HEK293 (cell line): ENCODE measurements around the gene QSER1.
A peak's percentile ranks its signal among the peaks of the same experiment; 100 is the strongest.

Source experiments
- CTCF ChIA-PET: fragments of 350-600 bp; formaldehyde crosslinking; extraction: SDS; loops from one replicate; lab custom pipeline; 2021; ENCODE audit warnings: antibody characterized with exemption; lab: Yijun Ruan, JAX
- POLR2A ChIA-PET: fragments of 300-600 bp; formaldehyde crosslinking; extraction: SDS; loops from one replicate; lab custom pipeline; 2020; ENCODE audit warnings: antibody characterized with exemption, inconsistent platforms; lab: Yijun Ruan, JAX
- H3K27ac ChIP-seq: fragments of 200-500 bp; sonication (Bioruptor generic); 2 replicates; pipeline ENCODE4 v1.5.1; 2014; ENCODE audit warnings: low read depth, low read length, control low read depth, inconsistent platforms; ENCODE audit errors: extremely low read depth
- H3K36me3 ChIP-seq, 2 experiments: fragments of 200-500 bp in 1 of 2; sonication (Bioruptor generic) in 1 of 2; 1 replicate in 1 of 2; 2 replicates in 1 of 2; pipeline ENCODE4 v1.5.1; 2014 to 2017; ENCODE audit warnings: inconsistent platforms in 2 of 2, low read length in 2 of 2; ENCODE audit not compliant: control insufficient read depth in 2 of 2, insufficient read depth in 1 of 2
- H3K4me1 ChIP-seq: fragments of 200-500 bp; sonication (Bioruptor generic); 2 replicates; pipeline ENCODE4 v1.5.1; 2014; ENCODE audit warnings: mild to moderate bottlenecking, low read length, inconsistent platforms; ENCODE audit not compliant: control insufficient read depth, insufficient read depth
- H3K4me3 ChIP-seq: 2 replicates; pipeline ENCODE4 v1.5.1; 2011; ENCODE audit warnings: low read depth, mild to moderate bottlenecking, control low read depth, low read length, moderate library complexity
- H3K9me3 ChIP-seq: fragments of 200-500 bp; sonication (Bioruptor generic); 2 replicates; pipeline ENCODE4 v1.5.1; 2014; ENCODE audit warnings: low read depth, low read length, inconsistent platforms; ENCODE audit not compliant: control insufficient read depth, insufficient read depth
- KLF1 ChIP-seq: fragments of 450-650 bp; formaldehyde crosslinking; IDR thresholded peaks from 2 replicates; pipeline ENCODE4 v1.5.1; 2016; ENCODE audit warnings: missing biosample characterization, missing genetic modification characterization
- PBX3 ChIP-seq: sonication (generic); formaldehyde crosslinking; IDR thresholded peaks from 2 replicates; pipeline ENCODE4 v1.8.1; 2022; ENCODE audit warnings: mild to moderate bottlenecking, moderate library complexity, missing genetic modification reagents
- PRDM1 ChIP-seq: fragments of 450-650 bp; formaldehyde crosslinking; IDR thresholded peaks from 2 replicates; pipeline ENCODE4; 2016; ENCODE audit warnings: missing biosample characterization, missing genetic modification characterization
- PRDM10 ChIP-seq: fragments of 450-650 bp; formaldehyde crosslinking; IDR thresholded peaks from 2 replicates; pipeline ENCODE4 v1.5.1; 2016; ENCODE audit warnings: missing biosample characterization, missing genetic modification characterization
- REPIN1 ChIP-seq: fragments of 450-650 bp; formaldehyde crosslinking; IDR thresholded peaks from 2 replicates; pipeline ENCODE4 v1.5.1; 2017; ENCODE audit warnings: missing biosample characterization, missing genetic modification characterization, low read depth
- ZBTB48 ChIP-seq: fragments of 450-650 bp; formaldehyde crosslinking; IDR thresholded peaks from 2 replicates; pipeline ENCODE4 v1.5.1; 2016; ENCODE audit warnings: missing biosample characterization, missing genetic modification characterization
- ZNF2 ChIP-seq: fragments of 450-650 bp; formaldehyde crosslinking; IDR thresholded peaks from 2 replicates; pipeline ENCODE4 v1.5.1; 2016; ENCODE audit warnings: missing biosample characterization, missing genetic modification characterization
- ZNF366 ChIP-seq: fragments of 450-650 bp; formaldehyde crosslinking; conservative IDR thresholded peaks from 2 replicates; pipeline ENCODE4 v1.5.1; 2016; ENCODE audit warnings: missing biosample characterization, missing genetic modification characterization
- ZNF521 ChIP-seq: fragments of 450-650 bp; formaldehyde crosslinking; IDR thresholded peaks from 2 replicates; pipeline ENCODE4 v1.5.1; 2017; ENCODE audit warnings: missing biosample characterization, mild to moderate bottlenecking, missing genetic modification characterization
- ZNF596 ChIP-seq: fragments of 450-650 bp; IDR thresholded peaks from 2 replicates; pipeline ENCODE4 v1.5.0; 2018; ENCODE audit warnings: missing biosample characterization, mild to moderate bottlenecking, missing genetic modification characterization, moderate library complexity
- ZNF600 ChIP-seq: fragments of 450-650 bp; formaldehyde crosslinking; IDR thresholded peaks from 2 replicates; pipeline ENCODE4 v1.5.1; 2016; ENCODE audit warnings: missing biosample characterization, missing genetic modification characterization
- ZNF658 ChIP-seq: fragments of 450-650 bp; formaldehyde crosslinking; IDR thresholded peaks from 2 replicates; pipeline ENCODE4; 2016; ENCODE audit warnings: missing biosample characterization, missing genetic modification characterization
- ZNF776 ChIP-seq: fragments of 450-650 bp; formaldehyde crosslinking; IDR thresholded peaks from 2 replicates; pipeline ENCODE4 v1.5.0; 2017; ENCODE audit warnings: missing biosample characterization, missing genetic modification characterization, borderline replicate concordance
- ZNF792 ChIP-seq: fragments of 450-650 bp; formaldehyde crosslinking; IDR thresholded peaks from 2 replicates; pipeline ENCODE4 v1.5.1; 2016; ENCODE audit warnings: missing biosample characterization, missing genetic modification characterization
- ZSCAN18 ChIP-seq: fragments of 450-650 bp; formaldehyde crosslinking; IDR thresholded peaks from 2 replicates; pipeline ENCODE4 v1.5.1; 2016; ENCODE audit warnings: missing biosample characterization, missing genetic modification characterization
- ZSCAN30 ChIP-seq: fragments of 450-650 bp; IDR thresholded peaks from 2 replicates; pipeline ENCODE4 v1.5.1; 2018; ENCODE audit warnings: missing biosample characterization, mild to moderate bottlenecking, missing genetic modification characterization, moderate library complexity
- TF ChIP-seq, protein P1 (sequence below): fragments of 450-650 bp; formaldehyde crosslinking; IDR thresholded peaks from 2 replicates; pipeline ENCODE4 v1.5.1; 2017; ENCODE audit warnings: missing biosample characterization, mild to moderate bottlenecking, missing genetic modification characterization, moderate library complexity
- TF ChIP-seq, protein P2 (sequence below): fragments of 450-650 bp; formaldehyde crosslinking; IDR thresholded peaks from 2 replicates; pipeline ENCODE4 v1.5.1; 2016; ENCODE audit warnings: missing biosample characterization, missing genetic modification characterization
- TF ChIP-seq, protein P3 (sequence below): fragments of 450-650 bp; formaldehyde crosslinking; IDR thresholded peaks from 2 replicates; pipeline ENCODE4 v1.5.1; 2016; ENCODE audit warnings: missing biosample characterization, missing genetic modification characterization

QSER1 gene

DNA sequence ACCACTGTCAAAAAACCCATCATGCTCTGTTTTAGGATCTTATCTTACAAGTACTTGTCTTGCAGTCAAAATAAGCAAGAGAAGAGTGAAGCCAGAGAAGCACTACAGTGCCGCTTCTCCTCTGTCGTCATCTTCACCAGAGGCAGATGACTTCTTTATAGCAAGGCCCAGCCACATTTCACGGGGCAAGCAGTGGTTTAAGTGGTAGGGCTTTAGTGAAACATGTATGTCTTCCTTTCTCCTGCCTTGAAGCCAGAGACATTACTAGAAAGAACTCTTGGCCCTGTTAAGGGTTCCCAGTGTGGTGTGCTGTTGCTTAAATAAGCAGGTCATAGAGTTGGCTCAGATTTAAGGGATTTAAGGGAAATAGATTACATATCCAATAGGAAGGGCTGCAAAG, 80.2 kb downstream of the QSER1 start:
- Histone ChIP-seq H3K36me3 (peaks cover 4 to 51% of the 10 kb centered on the region in 2 experiments), H3K4me1 (no peaks in the 10 kb centered on the region), H3K27ac (no peak overlapping the region), H3K9me3 (no peaks in the 10 kb centered on the region), H3K4me3 (no peak overlapping the region)
- TF ChIP-seq ZNF2 (no peak), ZNF521 (tag by site-specific recombination) (no peak), ZNF366 (tag by site-specific recombination) (no peak), ZSCAN30 (tag by site-specific recombination) (no peak)
- TF ChIP-seq, protein P1, sequence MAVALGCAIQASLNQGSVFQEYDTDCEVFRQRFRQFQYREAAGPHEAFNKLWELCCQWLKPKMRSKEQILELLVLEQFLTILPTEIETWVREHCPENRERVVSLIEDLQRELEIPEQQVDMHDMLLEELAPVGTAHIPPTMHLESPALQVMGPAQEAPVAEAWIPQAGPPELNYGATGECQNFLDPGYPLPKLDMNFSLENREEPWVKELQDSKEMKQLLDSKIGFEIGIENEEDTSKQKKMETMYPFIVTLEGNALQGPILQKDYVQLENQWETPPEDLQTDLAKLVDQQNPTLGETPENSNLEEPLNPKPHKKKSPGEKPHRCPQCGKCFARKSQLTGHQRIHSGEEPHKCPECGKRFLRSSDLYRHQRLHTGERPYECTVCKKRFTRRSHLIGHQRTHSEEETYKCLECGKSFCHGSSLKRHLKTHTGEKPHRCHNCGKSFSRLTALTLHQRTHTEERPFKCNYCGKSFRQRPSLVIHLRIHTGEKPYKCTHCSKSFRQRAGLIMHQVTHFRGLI (tag by site-specific recombination) = peak; percentile 91
- ChIA-PET CTCF (no interaction called here), POLR2A (no interaction called here)

GRCh38 chr11:32982626-32983025, 90.0 kb downstream of the QSER1 start:
- CTCF ChIA-PET = interaction anchor here (0.6 to 0.7 kb wide), 2 partner anchors 41 to 846 kb away, joined by 3 to 5 read pairs; no protein-coding TSS in a partner anchor
- no peak overlapping the region for H3K27ac ChIP-seq
- POLR2A ChIA-PET = no interaction called here
- no peaks in the 10 kb centered on the region for H3K9me3 ChIP-seq
- no peak overlapping the region for H3K4me3 ChIP-seq
- TF ChIP-seq PRDM1 (tag by site-specific recombination) (no peak), ZNF600 (tag by site-specific recombination) (no peak), ZNF521 (tag by site-specific recombination) (no peak), ZNF596 (tag by site-specific recombination) (no peak), PRDM10 (tag by site-specific recombination) (no peak), ZNF658 (no peak), ZBTB48 (no peak), PBX3 (no peak)
- TF ChIP-seq, protein P2, sequence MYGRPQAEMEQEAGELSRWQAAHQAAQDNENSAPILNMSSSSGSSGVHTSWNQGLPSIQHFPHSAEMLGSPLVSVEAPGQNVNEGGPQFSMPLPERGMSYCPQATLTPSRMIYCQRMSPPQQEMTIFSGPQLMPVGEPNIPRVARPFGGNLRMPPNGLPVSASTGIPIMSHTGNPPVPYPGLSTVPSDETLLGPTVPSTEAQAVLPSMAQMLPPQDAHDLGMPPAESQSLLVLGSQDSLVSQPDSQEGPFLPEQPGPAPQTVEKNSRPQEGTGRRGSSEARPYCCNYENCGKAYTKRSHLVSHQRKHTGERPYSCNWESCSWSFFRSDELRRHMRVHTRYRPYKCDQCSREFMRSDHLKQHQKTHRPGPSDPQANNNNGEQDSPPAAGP (tag by site-specific recombination) = no peak
- TF ChIP-seq, all 188 proteins: peak for 0
- H3K4me1 ChIP-seq = no peaks in the 10 kb centered on the region; the same call in 1 of the 2 replicates
- peaks cover 0 to 13% of the 10 kb centered on the region in 2 experiments; a peak in 2 of 3 replicates for H3K36me3 ChIP-seq

GRCh38 chr11:32983506-32983905, 90.9 kb downstream of the QSER1 start:
- H3K9me3 ChIP-seq = no peaks in the 10 kb centered on the region
- no peaks in the 10 kb centered on the region; the same call in 1 of the 2 replicates for H3K4me1 ChIP-seq
- ChIA-PET CTCF (interaction anchor here (0.6 to 1.4 kb wide), 2 partner anchors 82 to 299 kb away, joined by 3 to 9 read pairs; no protein-coding TSS in a partner anchor), POLR2A (interaction anchor here (0.6 kb wide), 1 partner anchor 753 kb away, joined by 3 read pairs; no protein-coding TSS in a partner anchor)
- no peak for TF ChIP-seq REPIN1 (tag by site-specific recombination)
- no peak for TF ChIP-seq KLF1 (tag by site-specific recombination)
- TF ChIP-seq, protein P3, sequence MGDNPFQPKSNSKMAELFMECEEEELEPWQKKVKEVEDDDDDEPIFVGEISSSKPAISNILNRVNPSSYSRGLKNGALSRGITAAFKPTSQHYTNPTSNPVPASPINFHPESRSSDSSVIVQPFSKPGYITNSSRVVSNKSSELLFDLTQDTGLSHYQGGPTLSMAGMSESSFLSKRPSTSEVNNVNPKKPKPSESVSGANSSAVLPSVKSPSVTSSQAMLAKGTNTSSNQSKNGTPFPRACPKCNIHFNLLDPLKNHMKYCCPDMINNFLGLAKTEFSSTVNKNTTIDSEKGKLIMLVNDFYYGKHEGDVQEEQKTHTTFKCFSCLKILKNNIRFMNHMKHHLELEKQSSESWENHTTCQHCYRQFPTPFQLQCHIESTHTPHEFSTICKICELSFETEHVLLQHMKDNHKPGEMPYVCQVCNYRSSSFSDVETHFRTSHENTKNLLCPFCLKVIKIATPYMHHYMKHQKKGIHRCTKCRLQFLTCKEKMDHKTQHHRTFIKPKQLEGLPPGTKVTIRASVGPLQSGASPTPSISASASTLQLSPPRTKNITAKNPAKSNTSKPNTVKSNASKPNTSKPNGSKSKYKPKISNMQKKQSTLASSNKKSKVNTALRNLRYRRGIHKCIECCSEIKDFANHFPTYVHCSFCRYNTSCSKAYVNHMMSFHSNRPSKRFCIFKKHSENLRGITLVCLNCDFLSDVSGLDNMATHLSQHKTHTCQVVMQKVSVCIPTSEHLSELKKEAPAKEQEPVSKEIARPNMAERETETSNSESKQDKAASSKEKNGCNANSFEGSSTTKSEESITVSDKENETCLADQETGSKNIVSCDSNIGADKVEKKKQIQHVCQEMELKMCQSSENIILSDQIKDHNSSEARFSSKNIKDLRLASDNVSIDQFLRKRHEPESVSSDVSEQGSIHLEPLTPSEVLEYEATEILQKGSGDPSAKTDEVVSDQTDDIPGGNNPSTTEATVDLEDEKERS (tag by site-specific recombination) = no peak
- no peak for TF ChIP-seq ZSCAN18 (tag by site-specific recombination)
- no peak for TF ChIP-seq ZNF776
- no peak for TF ChIP-seq PRDM1 (tag by site-specific recombination)
- no peak for TF ChIP-seq ZNF792 (tag by site-specific recombination)
- H3K27ac ChIP-seq = no peak overlapping the region
- H3K36me3 ChIP-seq = peaks cover 0 to 5% of the 10 kb centered on the region in 2 experiments; a peak in 2 of 3 replicates
- H3K4me3 ChIP-seq = no peak overlapping the region
